A549 (cell line): Measurements from ENCODE around the gene ZNF672.

Experiments used
- CBX2 ChIP-seq: fragments of 200-600 bp; sonication (generic); IDR thresholded peaks from 2 replicates; pipeline ENCODE4 v1.6.1; 2016; ENCODE audit warnings: low read depth, mild to moderate bottlenecking, borderline replicate concordance
- CTCF ChIP-seq: fragments of >200 bp; sonication (Bioruptor Twin); formaldehyde crosslinking; IDR thresholded peaks from 3 replicates; pipeline ENCODE4 v1.5.1; 2016
- ELK1 ChIP-seq: fragments of 150-350 bp; IDR thresholded peaks from 2 replicates; pipeline ENCODE4 v1.6.1; 2014; ENCODE audit warnings: low read depth, mild to moderate bottlenecking, low read length
- ESRRA ChIP-seq: fragments of 150-350 bp; IDR thresholded peaks from 2 replicates; pipeline ENCODE4 v1.6.1; 2014; ENCODE audit warnings: mild to moderate bottlenecking, low read length, borderline replicate concordance
- HEYL ChIP-seq: fragments of 250-450 bp; sonication (Bioruptor Pico); IDR thresholded peaks from 2 replicates; pipeline ENCODE4 v1.8.0; 2021; ENCODE audit warnings: mild to moderate bottlenecking, moderate library complexity
- KDM1A ChIP-seq: fragments of 200-600 bp; sonication (generic); IDR thresholded peaks from 2 replicates; pipeline ENCODE4 v1.6.1; 2016; ENCODE audit warnings: low read depth, mild to moderate bottlenecking
- POLR2A ChIP-seq: IDR thresholded peaks from 2 replicates; pipeline ENCODE4 v1.6.1; 2012; ENCODE audit warnings: mild to moderate bottlenecking, low read length
- RAD21 ChIP-seq, 2 experiments: fragments of >200 bp in 1 of 2; sonication (Bioruptor Twin) in 1 of 2; formaldehyde crosslinking in 1 of 2; IDR thresholded peaks in 1 of 2; conservative IDR thresholded peaks in 1 of 2; 2 replicates in 1 of 2; 3 replicates in 1 of 2; pipeline ENCODE4 v1.6.1; 2012 to 2018; ENCODE audit warnings: inconsistent platforms in 1 of 2
- RCOR1 ChIP-seq: fragments of 150-350 bp; IDR thresholded peaks from 2 replicates; pipeline ENCODE4 v1.6.1; 2014; ENCODE audit warnings: antibody characterized with exemption, low read length, low read depth
- REST ChIP-seq: fragments of 200-600 bp; sonication (generic); IDR thresholded peaks from 2 replicates; pipeline ENCODE4 v1.6.1; 2016; ENCODE audit warnings: antibody characterized with exemption, mild to moderate bottlenecking, moderate library complexity

GRCh38 chr1:248810727-248811513, 27.1 kb upstream of the ZNF672 start:
- TF ChIP-seq ELK1, result no peak
- no peak for TF ChIP-seq HEYL (CRISPR knock-in tag)
- no peak for TF ChIP-seq CBX2
- TF ChIP-seq RAD21 (conservative IDR thresholded peaks at IDR 0.05 in 1 of 2, IDR thresholded peaks at IDR 0.05 in 1 of 2), result no peak
- no peak for TF ChIP-seq KDM1A
- no peak for TF ChIP-seq REST
- no peak for TF ChIP-seq CTCF
- TF ChIP-seq RCOR1, result no peak
- TF ChIP-seq POLR2A, result no peak
- no peak for TF ChIP-seq ESRRA
